ENCODE data around the gene NAT8L.

The NAT8L gene

GRCh38 chr4:2064276-2064991 lies 5.3 kb downstream of the NAT8L start:
- DNase-seq (ENCODE audit: low read depth in 2 of 2): no peak

- no peak for DNase-seq (ENCODE audit: low read depth in 2 of 2)
Measured at GRCh38 chr4:2065106-2065930, 6.2 kb downstream of the NAT8L start.

- no peak for DNase-seq (ENCODE audit: low read depth in 2 of 2)
Measured at GRCh38 chr4:2066011-2066551, 7.0 kb downstream of the NAT8L start.

GRCh38 chr4:2066571-2067445 lies 7.7 kb downstream of the NAT8L start:
- DNase-seq (ENCODE audit: low read depth in 2 of 2): no peak

GRCh38 chr4:2067446-2068197 lies 8.5 kb downstream of the NAT8L start:
- DNase-seq (ENCODE audit: low read depth in 2 of 2): no peak

DNA sequence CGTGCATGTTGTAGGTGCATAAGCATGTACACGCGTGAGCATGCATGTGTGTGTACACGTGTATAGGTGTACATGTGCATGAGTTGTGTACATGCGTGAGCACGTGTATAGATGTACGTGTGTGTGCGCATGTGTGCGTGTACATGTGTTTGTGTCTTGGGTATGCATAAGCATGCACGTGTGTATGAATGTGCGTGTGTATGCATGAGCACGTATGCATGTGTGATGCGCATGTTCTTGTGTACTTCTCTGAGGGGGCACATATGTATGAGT lies 9.0 kb downstream of the NAT8L start:
- DNase-seq (ENCODE audit: low read depth in 2 of 2): no peak

GRCh38 chr4:2068566-2068965 lies 9.4 kb downstream of the NAT8L start:
- no peak for DNase-seq (ENCODE audit: low read depth in 2 of 2)

GRCh38 chr4:2069161-2069971 lies 10.2 kb downstream of the NAT8L start:
- no peak for DNase-seq (ENCODE audit: low read depth in 2 of 2)

GRCh38 chr4:2069986-2070385 lies 10.9 kb downstream of the NAT8L start:
- DNase-seq (ENCODE audit: low read depth in 2 of 2): no peak

DNA sequence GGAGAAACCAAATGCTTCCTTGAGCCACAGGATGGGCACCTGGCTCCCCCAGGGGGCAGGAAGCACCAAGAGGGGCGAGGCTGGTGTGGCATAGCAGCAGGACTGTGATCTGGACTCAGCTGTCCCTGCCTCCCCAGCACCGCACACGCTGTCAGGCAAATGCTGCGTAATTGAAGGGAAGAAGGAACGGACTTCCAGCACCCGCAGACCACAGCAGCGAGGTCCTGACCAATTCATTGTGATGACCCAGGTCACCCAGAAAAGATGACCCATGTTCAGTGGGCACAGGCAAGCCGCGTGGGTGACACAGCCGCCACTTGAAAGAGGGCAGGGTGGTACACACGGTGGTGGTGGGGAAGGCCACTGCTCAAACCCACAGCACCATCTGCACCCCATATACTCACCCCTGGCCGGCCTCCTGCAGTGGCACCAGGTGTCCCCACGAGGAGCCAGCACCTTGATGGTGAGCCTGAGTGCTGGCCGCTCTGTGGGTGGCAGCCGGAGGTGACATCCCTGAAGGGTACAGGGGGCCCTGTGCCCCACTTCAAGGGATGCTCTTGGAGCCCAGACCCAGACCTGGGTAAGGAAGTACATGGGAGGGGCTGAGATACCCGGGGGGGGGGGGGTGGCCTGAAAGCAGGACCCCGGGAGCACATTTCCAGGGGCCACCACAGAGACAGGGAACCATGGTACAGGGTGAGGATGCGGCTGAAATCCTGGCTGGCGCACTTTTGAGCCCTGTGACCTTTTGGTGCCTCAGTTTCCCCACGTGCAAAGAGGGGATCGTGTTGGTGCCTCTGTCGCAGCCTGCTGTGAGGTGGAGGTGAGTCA lies 11.5 kb downstream of the NAT8L start:
- DNase-seq (ENCODE audit: low read depth in 2 of 2): no peak

- no peak for DNase-seq (ENCODE audit: low read depth in 2 of 2)
Measured at GRCh38 chr4:2071252-2071911, 12.3 kb downstream of the NAT8L start.

GRCh38 chr4:2071912-2072867 lies 13.1 kb downstream of the NAT8L start:
- DNase-seq (ENCODE audit: low read depth in 2 of 2): no peak

- DNase-seq (ENCODE audit: low read depth in 2 of 2): no peak
Measured at GRCh38 chr4:2072971-2073807, 14.1 kb downstream of the NAT8L start.

DNA sequence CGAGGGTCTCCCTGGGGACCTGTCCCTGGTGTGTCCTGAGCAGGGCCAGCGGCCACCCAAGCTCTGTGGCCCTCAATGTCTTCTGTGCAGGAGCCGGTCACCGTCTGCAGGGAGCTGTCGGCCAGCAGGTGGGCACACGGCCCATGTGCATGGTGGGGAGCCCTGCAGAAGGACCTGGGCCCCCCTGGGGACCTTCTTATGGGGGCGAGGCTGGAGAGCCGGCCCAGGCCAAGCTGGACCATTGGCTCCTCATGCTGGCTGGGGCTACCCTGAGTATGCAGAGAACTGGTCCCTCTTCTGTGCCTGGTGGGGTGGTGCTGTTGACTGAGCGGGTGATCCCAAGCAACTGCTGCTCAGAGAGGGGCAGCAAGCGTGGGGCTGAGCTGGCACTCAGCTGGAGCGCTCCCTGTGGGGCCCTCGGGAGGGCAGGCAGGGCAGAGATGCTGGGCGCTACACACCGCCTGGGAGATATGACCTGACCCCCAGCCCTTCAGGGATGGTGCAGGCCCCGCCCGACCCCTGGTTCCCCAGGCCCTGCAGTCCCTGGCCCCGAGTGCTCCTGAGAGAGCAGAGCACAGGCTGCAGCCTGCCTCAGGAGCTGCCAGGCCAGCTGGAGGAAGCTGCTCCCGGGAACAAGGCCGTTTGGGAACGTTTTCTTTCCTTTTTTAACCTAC lies 14.8 kb downstream of the NAT8L start:
- no peak for DNase-seq (ENCODE audit: low read depth in 2 of 2)

DNA sequence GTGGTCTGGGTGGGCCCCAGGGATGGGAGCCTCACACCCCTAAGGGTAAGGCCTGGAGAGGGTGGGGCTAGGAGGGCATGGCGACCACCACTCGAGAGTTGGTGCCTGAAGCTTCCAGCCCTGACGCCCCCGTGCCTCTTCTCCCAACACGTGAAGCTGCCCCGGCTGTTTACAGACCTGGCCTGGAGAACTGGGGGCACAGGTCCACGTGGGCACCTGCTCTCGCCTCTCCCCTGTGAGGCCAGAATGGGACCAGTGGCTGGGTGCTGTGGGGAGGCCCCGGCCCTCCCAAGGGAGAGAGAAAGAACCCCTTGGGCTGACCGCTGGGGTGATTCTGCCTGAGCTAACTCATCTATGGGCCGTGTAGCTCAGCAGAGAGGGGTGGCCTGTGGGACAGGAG lies 15.5 kb downstream of the NAT8L start:
- no peak for DNase-seq (ENCODE audit: low read depth in 2 of 2)

DNA sequence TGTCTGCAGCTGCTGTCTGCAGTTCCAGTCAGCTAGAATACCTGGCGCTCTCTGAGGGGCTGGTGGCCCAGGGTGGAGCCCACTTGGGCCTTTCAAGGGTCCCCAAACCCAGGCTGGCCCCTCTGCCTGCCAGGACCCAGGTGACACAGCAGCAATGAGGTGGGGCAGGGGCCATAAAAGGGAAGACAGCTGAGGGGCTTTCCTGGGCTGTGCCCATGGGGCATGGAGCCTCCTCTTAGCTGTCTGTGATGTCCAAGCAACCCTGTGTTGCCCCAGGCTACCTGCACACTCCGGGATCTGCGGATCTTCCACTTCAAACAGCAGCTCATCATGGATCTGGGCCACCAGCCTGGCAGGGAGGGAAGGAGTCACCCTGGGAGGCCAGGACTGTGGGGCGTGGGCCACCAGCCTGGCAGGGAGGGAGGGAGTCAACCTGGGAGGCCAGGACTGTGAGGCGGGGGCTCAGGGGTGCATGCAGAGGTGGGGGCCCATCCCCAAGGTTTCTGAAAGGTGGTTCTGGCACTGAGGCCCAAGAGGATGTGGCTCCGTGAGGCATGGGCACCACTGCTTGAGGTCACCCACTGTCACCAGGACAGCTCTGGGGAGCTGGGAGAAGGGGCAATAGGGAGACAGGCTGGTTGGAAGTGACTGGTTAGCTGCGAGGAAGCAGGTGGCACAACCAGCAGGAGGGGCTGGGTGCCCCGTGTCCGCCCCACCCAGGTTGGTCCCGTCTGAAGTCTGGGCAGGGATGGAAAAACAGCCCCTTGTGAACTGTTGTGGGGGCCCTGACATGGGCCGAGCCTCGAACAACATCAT lies 16.3 kb downstream of the NAT8L start:
- DNase-seq (ENCODE audit: low read depth in 2 of 2): no peak
